ENCODE data around the gene CASP3. TPM values are rescaled to one million over a fixed set of nuclear protein-coding genes. Genes with fewer than 3 reads are reported as not detected.

The CASP3 gene
- total and polyA plus RNA-seq, 5 donors from 2014 or later = 11.5 to 26.1 (median 14.2) TPM

- H3K27ac ChIP-seq (ENCODE audit: insufficient read depth, low read length, poor library complexity, severe bottlenecking) = peak overlapping the region; percentile 82
- H3K27ac Mint-ChIP-seq = peak overlapping the region; percentile 63 to 93 (median 93)
- ATAC-seq (ENCODE audit: low read depth in 2 of 2) = no peak
These were observed 966 bp upstream of the CASP3 start for GRCh38 chr4:184649971-184650855.

GRCh38 chr4:184648313-184649025, 778 bp downstream of the CASP3 start:
- peaks cover 34 to 63% (median 49%) of the 10 kb centered on the region in 4 donors for H3K4me1 Mint-ChIP-seq
- ATAC-seq (ENCODE audit: low read depth in 2 of 2) (no peak), DNase-seq (peak; percentile 24 to 83 (median 43))
- no peaks in the 10 kb centered on the region for H3K27me3 Mint-ChIP-seq
- peaks cover 25% of the 10 kb centered on the region for H3K36me3 Mint-ChIP-seq
- peak overlapping the region; percentile 90 to 94 (median 92) for H3K4me3 Mint-ChIP-seq
- Histone ChIP-seq H3K4me1 (ENCODE audit: control insufficient read depth, insufficient read depth, low read length, poor library complexity, severe bottlenecking) (peaks cover 54% of the 10 kb centered on the region), H3K27me3 (ENCODE audit: control insufficient read depth, insufficient read depth, low read length) (no peaks in the 10 kb centered on the region), H3K27ac (ENCODE audit: insufficient read depth, low read length, poor library complexity, severe bottlenecking) (peak overlapping the region; percentile 84), H3K36me3 (ENCODE audit: control insufficient read depth, insufficient read depth, low read length) (peaks cover 14% of the 10 kb centered on the region), H3K4me3 (ENCODE audit: low read depth, low read length) (peak overlapping the region; percentile 73), H3K9me3 (ENCODE audit: control insufficient read depth in 2 of 2, low read length in 2 of 2) (no peaks in the 10 kb centered on the region)
- no peaks in the 10 kb centered on the region for H3K9me3 Mint-ChIP-seq
- H3K27ac Mint-ChIP-seq = peak overlapping the region; percentile 68 to 94 (median 94)

More at GRCh38 chr4:184649971-184650855, 966 bp upstream of the CASP3 start:
- no peak for DNase-seq
- H3K36me3 Mint-ChIP-seq = peaks cover 17% of the 10 kb centered on the region
- H3K4me1 Mint-ChIP-seq = peaks cover 22 to 53% (median 37%) of the 10 kb centered on the region in 4 donors
- no peaks in the 10 kb centered on the region for H3K9me3 Mint-ChIP-seq
- peaks cover 7% of the 10 kb centered on the region for H3K36me3 ChIP-seq (ENCODE audit: control insufficient read depth, insufficient read depth, low read length)
- peak overlapping the region; percentile 93 to 97 (median 94) for H3K4me3 Mint-ChIP-seq
- no peaks in the 10 kb centered on the region for H3K9me3 ChIP-seq (ENCODE audit: control insufficient read depth in 2 of 2, low read length in 2 of 2)
- H3K4me3 ChIP-seq (ENCODE audit: low read depth, low read length) = peak overlapping the region; percentile 89
- H3K27me3 ChIP-seq (ENCODE audit: control insufficient read depth, insufficient read depth, low read length) = no peaks in the 10 kb centered on the region
- peaks cover 37% of the 10 kb centered on the region for H3K4me1 ChIP-seq (ENCODE audit: control insufficient read depth, insufficient read depth, low read length, poor library complexity, severe bottlenecking)
- no peaks in the 10 kb centered on the region for H3K27me3 Mint-ChIP-seq

GRCh38 chr4:184648054-184648312, 1.3 kb downstream of the CASP3 start:
- H3K36me3 Mint-ChIP-seq = peaks cover 25% of the 10 kb centered on the region
- ATAC-seq (ENCODE audit: low read depth in 2 of 2) (no peak), DNase-seq (no peak)
- peak overlapping the region; percentile 73 for H3K4me3 ChIP-seq (ENCODE audit: low read depth, low read length)
- peaks cover 16% of the 10 kb centered on the region for H3K36me3 ChIP-seq (ENCODE audit: control insufficient read depth, insufficient read depth, low read length)
- no peaks in the 10 kb centered on the region for H3K9me3 ChIP-seq (ENCODE audit: control insufficient read depth in 2 of 2, low read length in 2 of 2)
- peaks cover 54% of the 10 kb centered on the region for H3K4me1 ChIP-seq (ENCODE audit: control insufficient read depth, insufficient read depth, low read length, poor library complexity, severe bottlenecking)
- H3K27me3 ChIP-seq (ENCODE audit: control insufficient read depth, insufficient read depth, low read length) = no peaks in the 10 kb centered on the region
- peak overlapping the region; percentile 90 to 94 (median 92) for H3K4me3 Mint-ChIP-seq
- peaks cover 34 to 63% (median 51%) of the 10 kb centered on the region in 4 donors for H3K4me1 Mint-ChIP-seq
- H3K27ac ChIP-seq (ENCODE audit: insufficient read depth, low read length, poor library complexity, severe bottlenecking) = peak overlapping the region; percentile 84
- peak overlapping the region; percentile 68 to 94 (median 94) for H3K27ac Mint-ChIP-seq
- no peaks in the 10 kb centered on the region for H3K9me3 Mint-ChIP-seq
- no peaks in the 10 kb centered on the region for H3K27me3 Mint-ChIP-seq

DNA sequence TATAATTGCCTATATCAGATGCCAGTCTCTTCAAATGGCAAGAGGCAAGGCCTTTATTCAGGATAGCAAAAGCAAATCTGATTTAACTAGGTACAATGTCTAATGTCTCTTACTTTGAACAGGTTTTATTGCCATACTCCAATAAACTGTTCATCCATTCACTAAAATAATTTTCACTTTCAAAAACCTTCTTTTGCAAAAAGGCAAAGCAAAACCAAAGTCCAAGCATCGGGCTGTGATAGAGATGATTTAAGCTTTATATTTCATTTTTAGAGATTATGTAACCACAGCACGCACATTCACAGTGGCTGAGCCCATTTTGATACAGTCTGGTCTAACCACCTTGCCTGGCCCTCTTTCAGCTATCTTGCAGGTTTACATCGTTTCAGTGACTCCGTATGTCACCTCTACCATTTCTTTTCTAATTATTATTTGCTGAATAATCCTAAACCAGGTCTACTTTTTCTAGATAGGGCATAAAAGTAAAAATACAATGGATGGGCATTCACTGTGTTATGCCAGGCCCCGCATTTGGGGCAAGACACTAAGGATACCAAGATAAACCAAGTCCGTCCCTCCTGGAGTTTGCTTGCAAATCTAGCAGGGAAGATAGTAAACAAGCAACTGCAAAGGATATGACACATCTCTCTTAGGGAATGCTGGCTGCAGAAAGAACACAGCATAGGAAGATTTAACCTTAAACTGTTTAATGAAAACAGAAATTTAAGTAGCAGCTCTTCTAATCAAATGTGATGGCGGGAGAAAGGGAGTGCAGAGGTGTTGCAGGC, 1.8 kb downstream of the CASP3 start:
- peak overlapping the region; percentile 84 for H3K27ac ChIP-seq (ENCODE audit: insufficient read depth, low read length, poor library complexity, severe bottlenecking)
- H3K27me3 Mint-ChIP-seq = no peaks in the 10 kb centered on the region
- H3K27ac Mint-ChIP-seq = peak overlapping the region; percentile 68 to 94 (median 94)
- DNase-seq (no peak), ATAC-seq (ENCODE audit: low read depth in 2 of 2) (no peak)
- peaks cover 17% of the 10 kb centered on the region for H3K36me3 ChIP-seq (ENCODE audit: control insufficient read depth, insufficient read depth, low read length)
- peaks cover 28% of the 10 kb centered on the region for H3K36me3 Mint-ChIP-seq
- H3K4me3 ChIP-seq (ENCODE audit: low read depth, low read length) = peak overlapping the region; percentile 73
- no peaks in the 10 kb centered on the region for H3K9me3 ChIP-seq (ENCODE audit: control insufficient read depth in 2 of 2, low read length in 2 of 2)
- peak overlapping the region; percentile 90 to 94 (median 92) for H3K4me3 Mint-ChIP-seq
- no peaks in the 10 kb centered on the region for H3K9me3 Mint-ChIP-seq
- H3K4me1 Mint-ChIP-seq = peaks cover 39 to 65% (median 55%) of the 10 kb centered on the region in 4 donors
- no peaks in the 10 kb centered on the region for H3K27me3 ChIP-seq (ENCODE audit: control insufficient read depth, insufficient read depth, low read length)
- peaks cover 54% of the 10 kb centered on the region for H3K4me1 ChIP-seq (ENCODE audit: control insufficient read depth, insufficient read depth, low read length, poor library complexity, severe bottlenecking)

DNA sequence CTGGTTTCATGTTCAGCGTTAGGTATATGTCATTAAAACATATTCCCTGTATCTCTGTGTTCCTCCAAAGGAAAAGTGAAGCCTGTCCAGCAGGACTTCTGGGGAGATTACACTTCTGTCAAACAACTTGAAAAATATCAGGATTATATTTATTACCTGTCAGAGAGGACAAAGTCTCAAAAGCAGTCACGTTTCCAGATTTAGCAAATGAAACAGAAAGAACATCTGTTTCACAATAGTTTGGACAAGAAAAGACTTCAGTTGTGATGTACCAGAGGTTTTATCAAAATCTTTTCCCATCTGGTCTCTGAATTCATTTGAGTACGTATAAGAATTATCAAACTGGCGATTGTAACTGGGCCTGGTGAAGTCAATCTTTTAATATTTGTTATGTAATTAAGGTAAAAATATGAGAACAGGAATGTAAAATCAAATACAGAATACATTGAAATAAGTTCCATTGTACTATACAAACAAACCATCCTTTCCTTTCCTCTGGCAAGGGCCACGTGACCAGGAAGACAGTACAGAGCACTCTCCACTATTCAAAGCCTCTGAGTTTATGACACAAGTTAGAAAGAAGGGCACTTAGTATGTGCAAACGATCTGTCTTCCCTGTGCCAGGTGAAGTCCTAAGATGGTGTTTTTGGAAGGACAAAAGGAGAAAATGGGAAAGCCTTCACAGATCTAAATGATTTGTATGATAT, 3.2 kb downstream of the CASP3 start:
- DNase-seq (no peak), ATAC-seq (ENCODE audit: low read depth in 2 of 2) (no peak)
- H3K27me3 ChIP-seq (ENCODE audit: control insufficient read depth, insufficient read depth, low read length) = no peaks in the 10 kb centered on the region
- H3K36me3 Mint-ChIP-seq = peaks cover 31% of the 10 kb centered on the region
- peaks cover 48 to 72% (median 63%) of the 10 kb centered on the region in 4 donors for H3K4me1 Mint-ChIP-seq
- H3K27me3 Mint-ChIP-seq = no peaks in the 10 kb centered on the region
- H3K4me3 ChIP-seq (ENCODE audit: low read depth, low read length) = peak overlapping the region; percentile 73
- H3K27ac Mint-ChIP-seq = peak overlapping the region; percentile 35 to 94 (median 94)
- no peaks in the 10 kb centered on the region for H3K9me3 Mint-ChIP-seq
- no peaks in the 10 kb centered on the region for H3K9me3 ChIP-seq (ENCODE audit: control insufficient read depth in 2 of 2, low read length in 2 of 2)
- H3K36me3 ChIP-seq (ENCODE audit: control insufficient read depth, insufficient read depth, low read length) = peaks cover 20% of the 10 kb centered on the region
- H3K4me1 ChIP-seq (ENCODE audit: control insufficient read depth, insufficient read depth, low read length, poor library complexity, severe bottlenecking) = peaks cover 63% of the 10 kb centered on the region
- H3K27ac ChIP-seq (ENCODE audit: insufficient read depth, low read length, poor library complexity, severe bottlenecking) = peak overlapping the region; percentile 84
- H3K4me3 Mint-ChIP-seq = peak overlapping the region; percentile 90 to 94 (median 92)

- peak overlapping the region; percentile 84 for H3K27ac ChIP-seq (ENCODE audit: insufficient read depth, low read length, poor library complexity, severe bottlenecking)
- no peaks in the 10 kb centered on the region for H3K27me3 ChIP-seq (ENCODE audit: control insufficient read depth, insufficient read depth, low read length)
- H3K27me3 Mint-ChIP-seq = no peaks in the 10 kb centered on the region
- peak overlapping the region; percentile 56 for H3K4me3 ChIP-seq (ENCODE audit: low read depth, low read length)
- peaks cover 37% of the 10 kb centered on the region for H3K36me3 Mint-ChIP-seq
- peaks cover 23% of the 10 kb centered on the region for H3K36me3 ChIP-seq (ENCODE audit: control insufficient read depth, insufficient read depth, low read length)
- peaks cover 53 to 75% (median 65%) of the 10 kb centered on the region in 4 donors for H3K4me1 Mint-ChIP-seq
- H3K4me1 ChIP-seq (ENCODE audit: control insufficient read depth, insufficient read depth, low read length, poor library complexity, severe bottlenecking) = peaks cover 71% of the 10 kb centered on the region
- no peaks in the 10 kb centered on the region for H3K9me3 Mint-ChIP-seq
- H3K9me3 ChIP-seq (ENCODE audit: control insufficient read depth in 2 of 2, low read length in 2 of 2) = no peaks in the 10 kb centered on the region
- DNase-seq (peak in 1 of 3 donors; percentile 60), ATAC-seq (ENCODE audit: low read depth in 2 of 2) (no peak)
- peak overlapping the region in 2 of 3 donors; percentile 42 to 74 for H3K27ac Mint-ChIP-seq
- H3K4me3 Mint-ChIP-seq = peak overlapping the region; percentile 48 to 78 (median 64)
These were observed 4.5 kb downstream of the CASP3 start for GRCh38 chr4:184644553-184645307.

Data from CD4-positive, CD25-positive, alpha-beta regulatory T cell (primary cell).